Measurements from ENCODE around the gene CXCL16.
"Not testable (repeated sequence)": the region's sequence is repeated elsewhere in the genome, so short reads cannot be mapped to it uniquely, and the experiment has no call there.

The CXCL16 gene

DNA sequence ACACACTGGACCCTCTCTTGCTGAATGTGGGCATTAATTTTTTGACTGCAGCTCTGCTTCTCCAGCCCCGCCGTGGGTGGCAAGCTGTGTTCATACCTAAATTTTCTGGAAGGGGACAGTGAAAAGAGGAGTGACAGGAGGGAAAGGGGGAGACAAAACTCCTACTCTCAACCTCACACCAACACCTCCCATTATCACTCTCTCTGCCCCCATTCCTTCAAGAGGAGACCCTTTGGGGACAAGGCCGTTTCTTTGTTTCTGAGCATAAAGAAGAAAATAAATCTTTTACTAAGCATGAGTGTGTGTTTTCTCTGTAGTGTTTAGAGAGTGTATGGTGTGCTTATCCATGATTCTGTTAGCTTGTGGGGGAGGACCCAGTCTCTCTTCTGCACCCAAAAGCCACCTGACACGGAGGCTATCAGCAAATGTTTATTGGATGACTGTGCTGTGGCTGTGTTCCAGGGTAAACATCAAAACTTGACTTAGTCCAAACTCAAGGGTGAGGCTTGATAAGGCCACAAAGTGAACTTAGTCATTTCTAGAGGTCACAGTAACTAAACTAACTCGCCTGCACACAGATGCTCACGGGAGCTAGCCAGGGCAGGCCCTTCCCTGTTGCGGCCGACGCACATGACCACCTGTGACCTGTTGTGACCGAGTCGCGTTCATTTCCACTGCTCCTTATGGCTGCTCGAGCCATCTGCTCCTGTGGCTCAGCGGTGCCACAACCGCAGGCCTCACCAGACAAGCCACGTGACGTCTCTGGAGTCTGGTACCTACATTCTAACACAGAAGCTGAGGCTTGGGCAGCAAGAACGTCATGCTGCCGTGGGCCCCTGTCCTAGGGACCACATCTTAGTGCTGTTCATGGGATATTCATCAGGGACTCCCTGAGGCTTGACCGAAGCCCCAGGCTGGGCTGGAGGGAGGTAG lies 18.3 kb downstream of the CXCL16 start:
- no peak for DNase-seq (ENCODE audit: low read depth)

DNA sequence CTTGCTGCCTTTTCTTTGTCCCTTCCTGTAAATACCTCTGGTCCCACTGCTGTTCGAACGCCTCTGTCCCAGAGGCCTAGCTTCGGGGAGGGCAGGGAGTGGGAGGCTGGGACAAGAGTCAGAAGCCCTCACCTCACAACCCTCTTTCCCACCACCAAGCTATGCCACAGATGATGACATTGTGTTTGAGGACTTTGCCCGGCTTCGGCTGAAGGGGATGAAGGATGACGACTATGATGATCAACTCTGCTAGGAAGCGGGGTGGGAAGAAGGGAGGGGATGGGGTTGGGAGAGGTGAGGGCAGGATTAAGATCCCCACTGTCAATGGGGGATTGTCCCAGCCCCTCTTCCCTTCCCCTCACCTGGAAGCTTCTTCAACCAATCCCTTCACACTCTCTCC lies 18.9 kb downstream of the CXCL16 start:
- no peak for DNase-seq (ENCODE audit: low read depth)

DNA sequence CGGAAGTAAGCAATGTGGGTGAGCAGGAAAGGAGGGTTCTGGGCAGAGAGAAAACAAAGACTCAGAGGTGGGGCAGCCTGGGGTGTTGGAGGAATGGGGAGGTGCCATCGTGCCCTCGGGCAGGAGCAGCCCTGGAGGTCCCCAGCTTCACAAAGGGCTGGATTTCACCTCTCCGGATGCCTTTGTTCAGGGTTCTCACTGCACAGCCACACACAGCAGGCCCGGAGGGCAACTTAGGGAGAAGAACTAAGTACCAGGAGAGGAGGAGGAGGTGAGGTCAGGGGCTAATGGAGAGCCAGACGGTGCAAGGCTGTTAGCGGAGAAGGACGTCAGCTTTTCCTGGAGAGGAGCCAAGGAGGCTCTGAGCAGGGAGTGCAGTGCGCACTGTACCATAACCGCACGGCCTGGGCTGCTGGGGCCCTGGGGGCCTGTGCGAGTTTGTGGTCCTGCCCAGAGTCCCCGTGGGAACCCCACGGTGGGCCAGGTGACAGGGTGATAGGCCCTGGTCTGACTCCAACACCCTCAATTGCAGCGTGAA lies 20.0 kb downstream of the CXCL16 start:
- DNase-seq (ENCODE audit: low read depth) = no peak

DNA sequence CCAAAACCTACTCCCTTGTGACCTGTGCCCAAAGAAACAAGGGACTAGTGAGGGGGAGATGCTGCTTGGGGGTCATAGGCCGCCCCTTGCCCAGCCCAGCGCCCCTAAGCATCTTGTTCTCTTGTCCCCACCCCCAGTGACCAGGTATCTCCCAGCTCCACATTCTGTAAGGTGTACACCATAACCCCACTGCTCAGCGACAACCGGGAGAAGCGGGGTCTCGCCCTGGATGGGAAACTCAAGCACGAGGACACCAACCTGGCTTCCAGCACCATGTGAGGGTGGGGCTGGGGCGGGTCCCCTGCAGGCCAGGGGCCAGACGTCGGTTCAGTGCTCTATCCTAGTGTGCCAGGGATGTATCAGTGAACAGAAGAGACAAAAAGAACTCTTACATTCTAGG lies 20.6 kb downstream of the CXCL16 start:
- DNase-seq (ENCODE audit: low read depth) = no peak

DNA sequence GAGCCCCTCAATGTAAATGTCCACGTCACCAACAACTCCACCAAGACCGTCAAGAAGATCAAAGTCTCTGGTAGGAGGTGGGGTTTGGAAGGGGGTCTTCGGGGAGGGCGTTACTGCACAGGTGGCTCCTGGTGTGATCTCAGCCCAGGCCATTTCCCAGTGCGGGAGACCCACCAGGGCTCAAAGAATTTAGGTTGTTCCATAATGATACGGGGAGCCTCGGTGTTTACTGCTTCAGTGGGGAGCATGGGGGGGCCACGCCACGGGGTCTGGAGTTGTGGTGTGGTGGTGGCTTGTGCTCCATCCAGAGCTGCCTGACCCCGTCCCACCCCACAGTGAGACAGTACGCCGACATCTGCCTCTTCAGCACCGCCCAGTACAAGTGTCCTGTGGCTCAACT lies 21.5 kb downstream of the CXCL16 start:
- no peak for DNase-seq (ENCODE audit: low read depth)

DNA sequence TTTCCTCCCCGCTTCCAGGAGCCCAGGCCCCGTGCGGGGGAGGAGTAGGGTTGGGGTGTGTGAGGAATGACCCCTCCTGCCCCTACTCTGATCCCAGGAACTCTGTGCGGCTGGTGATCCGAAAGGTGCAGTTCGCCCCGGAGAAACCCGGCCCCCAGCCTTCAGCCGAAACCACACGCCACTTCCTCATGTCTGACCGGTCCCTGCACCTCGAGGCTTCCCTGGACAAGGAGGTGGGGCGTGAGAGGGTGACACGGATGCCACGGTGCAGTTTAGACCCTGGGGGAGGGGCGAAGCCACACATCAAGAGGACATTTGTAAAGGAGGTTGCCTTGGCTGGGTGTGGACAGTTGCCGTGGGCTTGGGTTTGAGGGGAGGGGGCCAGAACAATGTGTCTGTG lies 21.9 kb downstream of the CXCL16 start:
- DNase-seq (ENCODE audit: low read depth) = no peak

DNA sequence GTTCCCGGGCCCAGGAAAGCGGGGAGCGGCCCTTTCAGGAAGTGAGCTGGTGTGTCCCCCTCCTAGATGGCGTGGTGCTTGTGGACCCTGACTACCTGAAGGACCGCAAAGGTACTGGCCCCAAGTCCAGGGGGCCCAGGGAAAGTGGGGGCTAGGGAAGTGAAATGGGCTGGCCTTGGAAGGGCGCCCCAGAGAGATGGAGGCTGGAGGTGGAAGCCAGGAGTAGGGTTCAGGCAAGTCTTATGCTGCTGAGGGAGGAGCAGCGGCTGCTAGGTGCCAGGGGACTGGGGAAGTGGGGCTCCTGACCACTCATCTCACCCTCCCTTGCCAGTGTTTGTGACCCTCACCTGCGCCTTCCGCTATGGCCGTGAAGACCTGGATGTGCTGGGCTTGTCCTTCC lies 23.6 kb downstream of the CXCL16 start:
- DNase-seq (ENCODE audit: low read depth) = no peak

DNA sequence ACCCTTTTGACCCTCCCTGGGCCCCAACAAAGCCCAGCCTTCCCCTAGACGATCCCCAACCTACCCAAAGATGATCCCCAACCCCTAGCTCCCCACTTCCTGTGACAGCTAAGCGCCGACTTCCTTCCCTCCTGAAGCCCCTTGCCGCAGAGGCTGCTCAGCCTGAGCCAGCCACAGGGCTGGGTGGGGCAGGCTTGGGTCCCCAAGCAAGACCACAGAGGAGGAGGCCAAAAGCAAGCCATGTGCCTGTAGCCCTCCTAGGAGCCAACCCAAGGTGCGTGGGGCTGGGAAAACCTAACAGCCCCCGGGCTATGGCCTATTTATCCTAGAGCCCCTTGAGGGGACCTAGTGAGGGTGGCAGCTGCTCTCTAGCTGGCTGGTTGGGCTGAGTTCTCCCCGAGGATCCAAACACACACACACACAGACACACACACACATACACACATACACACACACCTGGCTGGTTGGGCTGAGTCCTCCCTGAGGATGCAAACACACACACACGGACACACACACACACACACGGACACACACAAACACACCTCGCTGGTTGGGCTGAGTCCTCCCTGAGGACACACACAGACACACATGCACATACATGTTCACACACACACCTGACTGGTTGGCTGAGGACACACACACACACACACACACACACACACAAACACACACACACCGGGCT lies 24.5 kb downstream of the CXCL16 start:
- DNase-seq (ENCODE audit: low read depth) = no peak

DNA sequence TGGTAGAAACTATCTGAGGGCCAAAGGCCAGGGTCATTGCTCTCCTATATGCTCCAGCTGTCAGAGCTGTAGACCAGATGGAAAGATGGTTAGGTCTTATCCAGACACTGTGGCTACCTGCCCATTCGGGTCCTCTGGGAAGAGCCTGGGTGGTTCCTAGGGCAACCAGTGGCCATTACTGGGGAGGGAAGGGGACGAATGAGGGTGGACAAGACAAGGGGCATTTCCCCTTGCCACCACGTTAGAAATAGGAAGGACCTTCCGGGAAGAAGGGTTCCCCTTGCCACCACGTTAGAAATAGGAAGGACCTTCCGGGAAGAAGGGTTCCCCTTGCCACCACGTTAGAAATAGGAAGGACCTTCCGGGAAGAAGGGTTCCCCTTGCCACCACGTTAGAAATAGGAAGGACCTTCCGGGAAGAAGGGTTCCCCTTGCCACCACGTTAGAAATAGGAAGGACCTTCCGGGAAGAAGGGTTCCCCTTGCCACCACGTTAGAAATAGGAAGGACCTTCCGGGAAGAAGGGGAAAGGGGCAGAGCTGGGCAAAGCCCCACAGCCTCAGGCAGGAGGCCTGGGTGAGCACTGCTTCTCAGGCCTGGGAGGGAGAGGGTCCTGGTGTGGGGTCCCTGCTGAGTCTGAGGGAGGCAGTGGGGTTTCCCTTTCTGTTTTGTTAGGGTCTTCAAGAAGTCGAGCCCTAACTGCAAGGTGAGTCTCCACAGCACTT lies 25.2 kb downstream of the CXCL16 start:
- DNase-seq (ENCODE audit: low read depth) = not testable (repeated sequence)

DNA sequence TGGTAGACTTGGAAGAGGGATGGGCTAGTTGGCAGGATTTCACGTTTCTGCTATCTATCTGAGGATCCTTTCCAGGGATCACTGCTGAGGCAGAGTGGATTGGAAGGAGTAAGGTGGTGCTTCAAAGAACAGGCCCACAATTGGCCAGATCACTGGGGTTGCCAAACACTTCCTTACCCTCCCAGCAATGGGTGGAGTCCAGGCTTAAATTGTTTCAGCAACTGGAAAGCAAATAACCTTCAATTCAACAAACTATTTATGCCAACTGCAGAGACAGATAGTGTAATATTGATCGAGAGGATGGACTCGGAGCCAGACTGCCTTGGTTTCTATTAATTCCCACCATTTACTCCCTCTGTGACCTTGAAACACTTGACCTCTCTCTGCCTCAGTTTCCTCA lies 27.2 kb downstream of the CXCL16 start:
- DNase-seq (ENCODE audit: low read depth) = no peak

DNA sequence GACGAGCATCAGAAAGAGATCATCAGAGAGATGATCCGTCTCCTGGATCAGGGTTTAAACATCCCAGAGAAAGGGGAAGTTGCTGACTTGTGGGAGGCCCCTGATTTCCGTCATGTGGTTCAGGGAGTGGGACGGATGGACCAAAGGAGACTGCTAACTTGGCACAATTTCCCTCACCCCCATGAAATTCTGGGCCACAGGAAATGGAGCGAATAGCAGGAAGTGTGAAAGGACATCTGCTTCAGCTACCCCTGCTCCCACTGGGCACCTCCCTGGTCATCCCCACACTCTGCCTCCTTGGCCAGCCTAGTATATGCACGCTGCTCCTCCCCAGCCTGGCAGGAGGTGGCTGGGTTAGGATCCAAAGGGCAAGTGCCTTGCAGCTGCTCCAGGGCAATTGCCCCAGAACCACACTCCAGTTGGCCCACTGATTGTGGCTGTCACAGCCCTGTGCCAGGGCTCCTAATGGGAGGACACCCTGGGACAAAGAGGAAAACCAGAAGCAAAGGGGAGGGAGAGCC lies 28.0 kb downstream of the CXCL16 start:
- DNase-seq (ENCODE audit: low read depth) = no peak

DNA sequence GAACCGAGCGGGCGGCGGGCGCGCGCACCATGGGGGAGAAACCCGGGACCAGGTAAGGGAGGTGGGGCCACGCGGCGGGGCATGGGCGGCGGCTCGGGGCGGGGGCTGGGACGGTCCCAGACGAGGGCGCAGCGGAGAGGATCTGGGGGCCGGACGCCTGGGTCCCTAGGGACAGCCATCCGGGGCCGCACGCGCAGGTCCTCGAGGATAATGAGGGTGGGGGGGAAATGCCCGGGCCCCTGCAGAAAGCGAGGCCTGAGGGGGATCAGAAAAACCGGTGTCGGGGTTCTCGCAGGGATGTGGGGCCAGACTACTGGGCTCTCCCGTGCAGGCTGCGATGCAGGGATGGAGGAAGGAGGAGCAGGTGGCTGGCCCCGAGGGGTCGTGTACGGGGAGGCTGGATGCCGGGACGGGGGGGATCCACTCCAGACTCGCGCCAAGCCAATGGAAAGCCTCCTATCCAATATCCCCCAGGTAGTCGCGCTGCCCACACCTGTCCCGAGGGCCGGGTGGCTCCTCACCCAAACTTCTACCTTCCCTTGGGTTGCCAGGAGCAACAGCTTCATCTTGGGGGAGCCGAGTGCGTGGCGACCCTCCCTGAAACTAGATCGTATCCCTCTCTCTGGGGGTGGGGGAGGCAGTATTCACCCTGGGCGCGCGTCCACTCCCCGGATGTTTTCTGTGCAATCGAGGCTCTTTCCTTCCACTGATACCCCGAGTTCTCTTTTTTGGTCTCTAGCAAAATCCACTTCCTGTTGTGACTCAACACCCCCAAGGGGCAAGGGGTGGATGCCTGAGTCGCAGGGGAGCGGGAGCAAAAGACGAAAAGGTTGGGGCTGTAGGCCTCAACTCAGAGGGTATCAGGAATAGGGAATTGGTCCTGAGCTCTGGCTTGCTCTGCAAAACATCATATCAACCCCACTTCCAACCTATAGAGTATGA lies 28.8 kb downstream of the CXCL16 start:
- DNase-seq (ENCODE audit: low read depth) = no peak

DNA sequence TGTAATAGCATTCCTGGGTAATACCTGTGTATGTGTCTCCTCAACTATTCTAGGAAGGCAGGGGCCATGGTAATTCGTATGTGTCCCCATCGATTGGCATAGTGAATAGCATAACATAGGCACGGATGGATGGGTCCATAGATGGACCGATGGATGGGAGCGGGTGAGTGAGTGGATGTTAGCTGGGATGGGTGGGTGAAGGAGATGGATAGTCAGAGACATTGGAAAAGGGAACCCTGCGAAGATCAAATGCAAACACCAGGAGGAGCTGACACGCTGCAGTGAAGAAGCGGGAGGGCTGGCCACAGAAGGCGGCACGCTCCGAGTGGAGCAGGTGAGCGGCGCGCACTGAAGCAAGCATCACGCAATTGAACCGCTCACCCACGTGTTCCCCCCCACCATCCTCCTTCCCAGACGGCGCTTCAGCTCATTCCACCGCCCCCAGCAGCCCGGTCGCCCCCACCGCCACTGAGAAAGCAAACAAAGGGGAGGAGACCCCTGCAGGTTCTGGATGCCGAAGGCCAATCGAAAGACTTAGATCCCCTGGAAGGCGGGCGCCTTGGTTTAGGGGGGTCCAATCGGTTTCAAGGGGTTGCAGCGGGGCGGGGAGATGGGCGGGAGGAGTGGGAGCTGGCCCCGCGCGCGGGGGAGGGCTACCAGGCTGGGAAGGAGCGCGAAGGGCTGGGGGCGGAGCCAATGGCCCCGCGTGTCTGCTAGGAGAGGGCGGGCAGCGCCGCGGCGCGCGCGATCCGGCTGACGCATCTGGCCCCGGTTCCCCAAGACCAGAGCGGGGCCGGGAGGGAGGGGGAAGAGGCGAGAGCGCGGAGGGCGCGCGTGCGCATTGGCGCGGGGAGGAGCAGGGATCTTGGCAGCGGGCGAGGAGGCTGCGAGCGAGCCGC lies 29.7 kb downstream of the CXCL16 start, which contains the start of gene ARRB2:
Gene ARRB2 (plus strand): TSS at position 839 of the 899 bp plus-strand sequence. CDS start 90 bp downstream, outside the sequence.
- peak; percentile 90 for DNase-seq (ENCODE audit: low read depth)

DNA sequence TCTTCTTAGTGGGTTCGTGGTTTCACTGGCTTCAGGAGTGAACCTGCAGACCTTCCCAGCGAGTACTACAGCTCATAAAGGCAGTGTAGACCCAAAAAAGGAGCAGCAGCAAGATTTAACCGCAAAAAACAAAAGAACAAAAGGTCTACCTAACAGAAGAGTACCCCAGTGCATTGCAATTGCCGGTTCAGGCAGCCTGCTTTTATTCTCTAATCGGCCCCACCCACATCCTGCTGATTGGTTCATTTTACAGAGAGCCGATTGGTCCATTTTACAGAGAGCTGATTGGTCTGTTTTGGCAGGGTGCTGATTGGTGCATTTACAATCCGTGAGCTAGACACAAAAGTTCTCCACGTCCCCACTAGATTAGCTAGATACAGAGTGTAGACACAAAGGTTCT lies 31.3 kb downstream of the CXCL16 start:
- no peak for DNase-seq (ENCODE audit: low read depth)

DNA sequence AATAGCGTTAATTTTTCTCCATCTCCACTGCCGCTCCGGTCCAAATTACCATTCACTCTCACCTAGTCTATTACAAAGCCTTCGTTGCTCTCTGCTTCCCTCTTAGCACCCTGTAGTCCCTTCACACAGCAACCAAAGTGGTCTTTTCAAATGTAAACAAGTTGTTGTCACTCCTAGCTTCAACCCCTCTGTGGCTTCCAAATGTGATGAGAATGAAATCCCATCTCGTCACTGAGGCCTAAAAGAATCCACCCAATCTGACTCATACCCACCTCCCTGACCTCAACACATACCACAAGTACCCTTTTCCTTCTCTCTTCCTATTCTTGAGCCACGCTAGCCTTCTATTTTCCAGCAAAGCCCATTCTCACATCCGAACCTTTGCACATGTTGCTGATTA lies 33.6 kb downstream of the CXCL16 start:
- DNase-seq (ENCODE audit: low read depth) = no peak

DNA sequence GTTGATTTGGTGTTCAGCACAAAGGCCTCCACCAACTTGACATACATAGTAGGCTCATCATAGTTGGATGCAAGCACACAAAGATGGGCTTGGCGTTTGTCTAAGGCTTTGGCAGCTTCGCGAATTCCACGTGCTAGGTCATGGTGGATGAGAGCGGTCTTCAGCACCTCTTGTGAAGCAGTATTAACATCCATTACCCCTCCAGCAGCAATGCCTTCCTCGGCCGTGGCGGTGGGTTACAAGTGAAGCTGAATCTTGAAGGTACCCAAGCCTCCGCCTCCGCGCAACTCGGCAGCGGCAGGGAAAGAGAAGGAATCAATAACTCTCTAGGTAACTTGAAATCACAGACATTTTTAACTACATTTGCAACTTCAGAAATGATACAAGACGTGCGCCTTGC lies 34.7 kb downstream of the CXCL16 start:
- DNase-seq (ENCODE audit: low read depth) = no peak

DNA sequence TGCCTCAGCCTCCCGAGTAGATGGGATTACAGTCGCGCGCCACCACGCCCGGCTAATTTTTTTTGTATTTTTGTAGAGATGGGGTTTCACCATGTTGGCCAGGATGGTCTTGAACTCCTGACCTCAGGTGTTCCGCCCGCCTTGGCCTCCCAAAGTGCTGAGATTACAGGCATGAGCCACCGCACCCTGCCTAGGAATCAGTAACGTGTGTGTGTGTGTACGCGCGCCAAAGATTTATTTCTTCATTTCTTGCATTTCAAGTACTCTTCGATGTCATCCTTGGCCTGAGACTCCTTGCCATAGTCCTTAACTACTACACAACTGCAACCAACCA lies 35.2 kb downstream of the CXCL16 start:
- DNase-seq (ENCODE audit: low read depth) = not testable (repeated sequence)

DNA sequence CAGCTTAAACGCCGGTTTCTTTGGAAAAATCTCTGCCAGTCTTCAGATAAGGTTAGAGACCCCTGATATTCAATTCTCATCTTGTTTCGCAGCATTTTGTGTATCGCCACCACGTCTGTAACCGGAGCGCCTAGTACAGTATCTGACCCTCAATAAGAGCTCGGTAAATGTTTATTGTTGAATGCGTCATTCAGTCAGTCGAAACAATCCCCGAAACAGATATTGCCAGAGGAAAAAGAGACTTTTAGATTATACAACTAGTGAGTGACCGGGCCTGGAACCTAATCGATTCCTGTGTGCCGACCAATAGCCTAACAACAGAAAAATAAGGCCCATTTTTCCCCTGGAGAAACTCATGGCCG lies 36.4 kb downstream of the CXCL16 start:
- DNase-seq (ENCODE audit: low read depth) = no peak

DNA sequence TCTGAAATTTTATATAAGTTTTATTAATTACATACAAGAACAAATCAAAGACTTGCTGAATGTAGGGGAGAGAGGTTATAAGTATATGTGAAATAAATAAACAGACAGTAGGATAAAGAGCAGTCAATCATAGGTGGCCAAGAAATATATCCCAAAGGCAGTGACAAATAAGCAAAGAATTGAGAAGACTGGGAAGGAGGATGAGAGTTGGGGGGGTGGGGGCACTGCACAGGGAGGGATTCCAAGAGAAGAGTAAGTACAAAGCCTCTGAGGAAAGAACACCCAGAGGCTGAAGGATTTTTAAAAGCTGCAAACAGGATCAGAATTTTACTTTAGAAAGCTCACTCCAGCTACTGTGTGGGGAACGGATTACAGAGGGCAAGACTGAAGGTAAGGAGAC lies 38.6 kb downstream of the CXCL16 start:
- no peak for DNase-seq (ENCODE audit: low read depth)

DNA sequence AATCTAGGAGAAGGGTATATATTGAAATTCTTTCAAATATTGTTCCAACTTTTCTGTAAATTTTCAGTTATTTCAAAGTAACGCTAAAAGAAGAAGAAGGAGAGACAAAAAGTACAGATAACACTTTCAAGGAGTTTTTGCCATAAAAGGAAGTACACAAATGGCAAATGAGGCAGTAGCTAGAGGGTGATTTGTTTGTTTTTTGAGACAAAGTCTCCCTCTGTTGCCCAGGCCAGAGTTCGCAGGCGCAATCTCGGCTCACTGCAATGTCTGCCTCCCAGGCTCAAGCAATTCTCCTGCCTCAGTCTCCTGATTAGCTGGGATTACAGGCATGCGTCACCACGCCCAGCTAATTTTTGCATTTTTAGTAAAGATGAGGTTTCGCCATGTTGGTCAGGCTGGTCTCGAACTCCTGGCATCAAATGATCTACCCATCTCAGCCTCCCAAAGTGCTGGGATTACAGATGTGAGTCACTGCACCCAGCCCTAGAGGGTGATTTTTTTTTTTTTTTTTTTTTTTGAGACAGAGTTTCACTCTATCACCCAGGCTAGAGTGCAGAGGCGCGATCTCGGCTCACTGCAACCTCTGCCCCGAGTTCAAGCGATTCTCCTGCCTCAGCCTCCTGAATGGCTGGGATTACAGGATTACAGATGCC lies 40.2 kb downstream of the CXCL16 start:
- not testable (repeated sequence) for DNase-seq (ENCODE audit: low read depth)

Measured in non-pigmented ciliary epithelial cell (primary cell).